C4-2B (cell line): ENCODE results near the gene RIBC1.

Experiments used
- H3K27ac ChIP-seq: fragments of 450-650 bp; 2 replicates; pipeline ENCODE4 v1.5.1; 2017
- ZFX ChIP-seq: fragments of 450-650 bp; IDR thresholded peaks from 2 replicates; pipeline ENCODE4 v1.6.1; 2017
- TF ChIP-seq, protein P1 (sequence below): fragments of 450-650 bp; conservative IDR thresholded peaks from 2 replicates; pipeline ENCODE4 v1.5.1; 2017; ENCODE audit warnings: mild to moderate bottlenecking

The RIBC1 gene

DNA sequence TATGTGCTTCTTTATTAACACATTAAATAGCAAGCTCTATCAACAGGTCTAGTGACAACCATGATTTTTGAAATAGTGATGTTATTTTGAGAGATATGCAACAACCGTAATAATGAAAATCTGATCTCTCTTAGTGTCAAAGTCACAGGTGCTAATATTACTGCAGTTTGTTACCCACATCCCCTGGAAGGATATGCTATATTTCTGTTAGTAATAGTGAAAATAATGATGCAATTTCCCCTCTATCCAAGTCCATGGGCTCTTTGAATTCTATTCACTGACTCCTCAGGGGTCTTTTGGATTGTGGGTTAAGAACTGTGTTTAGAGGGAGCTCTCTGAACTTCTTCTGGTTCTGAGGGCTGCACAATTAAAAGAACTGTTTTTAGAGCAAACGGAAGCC is 14.5 kb downstream of the RIBC1 start:
- no peak overlapping the region for H3K27ac ChIP-seq
- TF ChIP-seq, protein P1, sequence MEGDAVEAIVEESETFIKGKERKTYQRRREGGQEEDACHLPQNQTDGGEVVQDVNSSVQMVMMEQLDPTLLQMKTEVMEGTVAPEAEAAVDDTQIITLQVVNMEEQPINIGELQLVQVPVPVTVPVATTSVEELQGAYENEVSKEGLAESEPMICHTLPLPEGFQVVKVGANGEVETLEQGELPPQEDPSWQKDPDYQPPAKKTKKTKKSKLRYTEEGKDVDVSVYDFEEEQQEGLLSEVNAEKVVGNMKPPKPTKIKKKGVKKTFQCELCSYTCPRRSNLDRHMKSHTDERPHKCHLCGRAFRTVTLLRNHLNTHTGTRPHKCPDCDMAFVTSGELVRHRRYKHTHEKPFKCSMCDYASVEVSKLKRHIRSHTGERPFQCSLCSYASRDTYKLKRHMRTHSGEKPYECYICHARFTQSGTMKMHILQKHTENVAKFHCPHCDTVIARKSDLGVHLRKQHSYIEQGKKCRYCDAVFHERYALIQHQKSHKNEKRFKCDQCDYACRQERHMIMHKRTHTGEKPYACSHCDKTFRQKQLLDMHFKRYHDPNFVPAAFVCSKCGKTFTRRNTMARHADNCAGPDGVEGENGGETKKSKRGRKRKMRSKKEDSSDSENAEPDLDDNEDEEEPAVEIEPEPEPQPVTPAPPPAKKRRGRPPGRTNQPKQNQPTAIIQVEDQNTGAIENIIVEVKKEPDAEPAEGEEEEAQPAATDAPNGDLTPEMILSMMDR: no peak
- no peak for TF ChIP-seq ZFX

DNA sequence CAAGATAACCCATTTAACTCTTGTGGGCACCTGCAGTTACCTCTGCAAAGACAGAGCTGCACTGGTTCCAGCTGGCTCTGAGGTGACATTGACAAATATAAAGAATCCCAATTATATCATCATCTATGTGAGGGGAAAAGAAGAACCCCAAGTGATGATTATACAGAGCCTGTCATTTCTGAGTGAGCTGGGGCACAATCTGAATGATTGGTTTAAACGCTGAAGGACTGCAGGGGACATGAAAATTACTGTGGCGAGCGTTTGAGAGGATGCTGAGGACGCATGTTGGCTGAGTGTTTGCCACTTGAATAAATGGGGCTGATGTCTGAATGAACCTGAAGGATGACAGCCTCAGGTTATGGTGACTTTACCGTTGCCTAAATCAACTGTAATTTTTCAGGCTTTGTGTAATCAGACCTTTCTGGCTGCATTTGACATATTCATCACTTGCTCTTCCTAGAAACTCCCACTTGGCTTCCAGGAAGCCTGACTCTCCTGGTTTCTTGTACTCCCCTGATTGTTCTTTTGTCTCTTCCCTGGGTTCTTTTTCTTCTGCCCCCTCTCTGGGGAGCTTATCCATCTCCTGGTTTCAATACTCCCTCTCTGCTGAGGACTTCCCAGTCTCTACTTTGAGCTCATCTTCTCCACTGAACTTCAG is 15.6 kb downstream of the RIBC1 start:
- H3K27ac ChIP-seq: no peak overlapping the region
- TF ChIP-seq, protein P1: no peak
- TF ChIP-seq ZFX: no peak

DNA sequence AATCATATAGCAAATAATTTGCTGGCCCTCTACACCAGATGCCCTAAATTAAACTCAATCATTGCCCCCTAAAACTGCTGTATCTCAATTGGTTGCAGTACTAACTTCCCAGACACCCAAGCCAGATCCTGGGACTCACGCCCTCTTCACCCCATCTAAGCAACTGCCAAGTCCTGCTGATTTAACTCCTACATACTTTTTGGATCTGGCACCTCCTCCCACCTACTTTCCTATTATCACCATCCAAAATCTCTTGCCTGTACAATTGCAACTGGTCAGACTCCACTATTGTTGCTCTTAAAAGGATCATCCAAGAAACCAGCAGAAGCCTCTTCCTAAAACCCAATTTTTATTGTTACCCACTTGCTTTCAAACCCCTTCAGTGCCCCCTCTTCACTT is 16.2 kb downstream of the RIBC1 start:
- H3K27ac ChIP-seq: no peak overlapping the region
- TF ChIP-seq, protein P1: no peak
- TF ChIP-seq ZFX: no peak

DNA sequence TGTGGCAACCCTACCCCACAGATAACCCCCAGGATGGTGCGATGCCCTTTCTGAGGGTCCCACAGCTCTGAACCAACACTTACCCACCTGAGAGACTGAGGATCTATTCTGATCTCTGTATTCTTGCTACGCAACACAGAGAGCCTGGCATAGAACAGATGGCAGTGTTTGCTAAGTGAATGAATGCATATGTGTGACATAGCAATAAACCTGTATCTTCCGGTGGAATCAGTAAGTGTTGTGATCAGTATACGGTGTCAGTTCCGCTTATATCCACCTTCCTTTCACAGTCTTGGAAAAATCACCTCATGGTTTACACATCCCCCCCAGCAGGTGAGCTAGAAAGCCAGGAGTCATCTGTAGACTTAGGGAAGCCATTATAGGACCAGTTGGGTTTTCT is 17.4 kb downstream of the RIBC1 start:
- TF ChIP-seq, protein P1: no peak
- no peak for TF ChIP-seq ZFX
- no peak overlapping the region for H3K27ac ChIP-seq

DNA sequence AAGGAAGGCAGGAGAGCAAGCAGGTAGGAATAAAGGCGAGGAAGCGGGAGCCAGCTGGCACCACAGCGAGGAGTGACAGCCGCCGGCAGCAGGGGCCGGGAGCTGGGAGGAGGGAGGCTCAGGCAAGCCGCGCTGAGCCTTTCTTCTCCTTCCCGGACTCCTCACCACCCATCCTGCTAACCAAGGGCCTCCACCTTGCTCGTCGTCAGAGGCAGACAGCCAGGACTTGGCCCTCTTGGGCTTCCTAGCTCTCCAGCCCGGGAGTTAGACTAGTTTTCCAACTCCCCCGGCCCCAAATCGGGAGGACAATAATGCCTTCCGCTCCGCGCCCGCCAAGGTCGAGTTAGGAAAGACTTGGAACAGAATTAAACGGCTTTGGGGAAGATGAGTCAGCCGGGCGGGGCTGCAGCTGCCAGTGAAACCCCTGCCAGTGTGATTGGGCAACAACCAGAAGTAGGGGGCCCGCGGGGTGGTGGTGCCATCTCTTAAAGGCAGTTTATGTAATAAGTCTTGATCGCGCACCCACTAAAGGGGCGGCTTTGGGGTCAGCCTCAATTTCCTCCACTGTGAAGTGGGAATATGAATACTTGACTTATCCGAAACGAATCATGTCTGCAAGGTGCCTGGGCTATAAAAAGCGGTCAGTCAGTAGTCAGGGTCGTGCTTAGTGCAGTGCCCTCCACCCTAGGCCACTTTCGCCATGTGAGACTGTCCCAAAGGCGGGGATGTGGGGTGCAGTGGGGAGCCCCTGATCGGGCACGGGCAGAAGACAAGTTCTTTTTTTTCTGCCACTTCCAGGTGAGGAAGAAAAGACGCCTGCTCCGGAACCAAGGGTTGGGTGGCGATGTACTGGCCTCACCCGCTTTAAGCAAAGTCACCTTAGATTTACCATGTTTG is 18.2 kb downstream of the RIBC1 start:
- TF ChIP-seq, protein P1: no peak
- no peak for TF ChIP-seq ZFX
- no peak overlapping the region for H3K27ac ChIP-seq

DNA sequence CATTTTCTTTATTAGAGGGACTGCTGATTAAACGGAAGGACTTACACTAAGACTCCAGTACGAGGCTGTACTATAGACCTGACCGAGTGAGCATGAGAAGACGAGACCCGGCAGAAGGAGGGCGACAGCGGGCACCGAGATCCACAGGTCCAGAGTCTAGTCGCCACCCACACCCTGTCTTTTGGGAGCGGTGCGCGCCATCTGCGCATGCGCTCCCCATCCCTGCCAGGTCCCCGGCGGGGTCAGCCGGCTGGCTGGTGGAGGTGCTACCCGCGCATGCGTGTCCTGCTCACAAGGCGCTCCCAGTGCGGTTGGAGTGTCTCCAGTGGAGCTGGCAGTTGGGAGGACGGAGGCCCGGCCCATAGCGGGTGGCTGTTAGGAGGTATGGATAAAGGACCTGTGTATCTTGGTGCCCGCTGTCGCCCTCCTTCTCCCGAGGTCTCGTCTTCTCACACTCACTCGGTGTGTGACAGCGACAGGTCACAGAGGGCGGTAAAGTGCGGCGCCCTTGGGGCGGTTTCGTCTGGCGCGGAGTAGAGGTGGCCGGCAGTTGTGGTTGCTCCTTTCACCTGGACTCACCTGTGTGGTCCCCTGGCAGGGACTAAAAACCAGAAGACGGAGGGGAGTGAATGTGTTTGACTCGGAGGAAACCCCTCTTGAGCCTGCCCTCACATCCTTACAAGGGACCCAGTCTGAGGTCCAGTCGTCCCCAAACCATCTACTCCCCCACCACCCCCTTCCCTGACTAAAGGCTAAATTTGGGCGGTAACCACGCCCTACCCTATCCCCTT is 19.1 kb downstream of the RIBC1 start:
- no peak overlapping the region for H3K27ac ChIP-seq

More for the DNA sequence above, 19.1 kb downstream of the RIBC1 start:
- TF ChIP-seq, protein P1: no peak
- no peak for TF ChIP-seq ZFX
